ENCODE results near the gene DGKI.

DGKI gene

DNA sequence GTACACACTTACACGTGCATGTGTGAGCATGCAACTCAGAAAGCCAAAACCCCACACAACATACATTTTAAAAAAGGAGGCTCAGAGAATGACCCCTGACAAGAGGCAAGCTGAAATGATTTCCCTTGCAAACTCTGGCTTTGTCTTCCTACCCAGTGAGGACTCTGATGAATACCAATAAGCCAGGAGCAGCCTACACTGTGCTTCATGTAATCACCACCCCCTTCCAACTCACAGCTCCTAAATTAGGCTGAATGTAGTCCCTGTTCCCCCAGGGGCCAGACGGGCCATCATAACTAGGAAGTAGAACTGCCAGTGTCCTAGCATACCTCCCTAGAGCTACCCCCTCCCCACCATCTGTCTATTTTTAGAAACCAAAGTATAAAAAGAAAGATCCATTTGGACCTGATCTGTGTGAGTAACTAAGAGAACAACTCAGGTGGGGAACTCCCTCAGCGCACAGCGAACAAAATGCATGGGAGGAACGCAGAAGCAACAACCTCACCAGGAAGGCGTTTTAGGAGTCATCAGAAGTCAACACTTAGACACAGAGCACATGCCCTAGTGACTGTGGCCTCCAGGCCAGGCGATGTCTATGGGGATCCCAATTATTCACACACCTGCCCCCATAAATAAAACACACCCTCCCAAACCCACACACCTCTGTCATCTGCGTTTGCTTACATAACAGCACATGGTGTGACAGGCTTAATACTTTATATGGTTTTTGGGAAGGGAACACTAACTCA lies 1.9 kb downstream of the DGKI start:
- no peak overlapping the region for H2AFZ ChIP-seq (ENCODE audit: low read depth, low read length)

GRCh38 chr7:137839903-137840779 lies 6.6 kb downstream of the DGKI start:
- H3K4me2 ChIP-seq (ENCODE audit: low read length, poor library complexity, severe bottlenecking): no peak overlapping the region
- H3K4ac ChIP-seq (ENCODE audit: low read depth in 1 of 2, low read length in 2 of 2): no peak overlapping the region
- H4K91ac ChIP-seq (ENCODE audit: low read length): no peak overlapping the region
- no peak for DNase-seq
- H3K4me3 ChIP-seq (ENCODE audit: insufficient read depth in 1 of 2, low read depth in 1 of 2, low read length in 2 of 2): no peak overlapping the region
- H2BK12ac ChIP-seq (ENCODE audit: low read length in 2 of 2): no peak overlapping the region
- H2AK5ac ChIP-seq (ENCODE audit: low read length, severe bottlenecking): no peak overlapping the region
- H3K4me1 ChIP-seq (ENCODE audit: control insufficient read depth, insufficient read depth, low read depth, low read length): peaks cover 2% of the 10 kb centered on the region
- no peak overlapping the region for H3K18ac ChIP-seq (ENCODE audit: low read depth in 1 of 2, low read length in 2 of 2)
- H4K8ac ChIP-seq (ENCODE audit: low read length): no peak overlapping the region
- H3K36me3 ChIP-seq (ENCODE audit: control insufficient read depth in 1 of 2, insufficient read depth in 2 of 2, low read depth in 1 of 2, low read length in 2 of 2): no peaks in the 10 kb centered on the region
- H3K9ac ChIP-seq (ENCODE audit: low read length): no peak overlapping the region
- H3K14ac ChIP-seq (ENCODE audit: low read length in 2 of 2): no peak overlapping the region
- no peak overlapping the region for H2BK120ac ChIP-seq (ENCODE audit: low read depth, low read length)
- WGBS: 59% methylated on average over 2 of the region's 6 CpGs
- H3K79me1 ChIP-seq (replicated peaks; ENCODE audit: low read length, poor library complexity, severe bottlenecking): no peaks in the 10 kb centered on the region
- no peak overlapping the region for H2BK15ac ChIP-seq (ENCODE audit: low read depth, poor library complexity, severe bottlenecking)
- no peak overlapping the region for H3K27ac ChIP-seq (ENCODE audit: low read length, poor library complexity, severe bottlenecking)
- no peak overlapping the region for H3K23ac ChIP-seq (ENCODE audit: low read length in 2 of 2)
- H3K9me3 ChIP-seq (ENCODE audit: control insufficient read depth, low read length): no peaks in the 10 kb centered on the region
- H3K27me3 ChIP-seq (ENCODE audit: control insufficient read depth in 1 of 2, insufficient read depth in 1 of 2, low read length in 2 of 2): no peaks in the 10 kb centered on the region
- no peak overlapping the region for H2BK5ac ChIP-seq (ENCODE audit: low read depth, low read length, poor library complexity, severe bottlenecking)
- H2AFZ ChIP-seq (ENCODE audit: low read depth, low read length): no peak overlapping the region

More for the DNA sequence above, 1.9 kb downstream of the DGKI start:
- Histone ChIP-seq H2AK5ac (ENCODE audit: low read length, severe bottlenecking) (no peak overlapping the region), H3K9ac (ENCODE audit: low read length) (no peak overlapping the region), H2BK15ac (ENCODE audit: low read depth, poor library complexity, severe bottlenecking) (no peak overlapping the region), H2BK120ac (ENCODE audit: low read depth, low read length) (no peak overlapping the region), H3K4me1 (ENCODE audit: control insufficient read depth, insufficient read depth, low read depth, low read length) (peaks cover 16% of the 10 kb centered on the region), H3K4me3 (ENCODE audit: insufficient read depth in 1 of 2, low read depth in 1 of 2, low read length in 2 of 2) (no peak overlapping the region), H4K8ac (ENCODE audit: low read length) (no peak overlapping the region), H3K4me2 (ENCODE audit: low read length, poor library complexity, severe bottlenecking) (no peak overlapping the region), H3K36me3 (ENCODE audit: control insufficient read depth in 1 of 2, insufficient read depth in 2 of 2, low read depth in 1 of 2, low read length in 2 of 2) (no peaks in the 10 kb centered on the region), H3K9me3 (ENCODE audit: control insufficient read depth, low read length) (no peaks in the 10 kb centered on the region), H3K79me1 (replicated peaks; ENCODE audit: low read length, poor library complexity, severe bottlenecking) (no peaks in the 10 kb centered on the region), H2BK12ac (ENCODE audit: low read length in 2 of 2) (no peak overlapping the region), H3K4ac (ENCODE audit: low read depth in 1 of 2, low read length in 2 of 2) (no peak overlapping the region), H4K91ac (ENCODE audit: low read length) (no peak overlapping the region), H3K23ac (ENCODE audit: low read length in 2 of 2) (no peak overlapping the region), H2BK5ac (ENCODE audit: low read depth, low read length, poor library complexity, severe bottlenecking) (no peak overlapping the region), H3K14ac (ENCODE audit: low read length in 2 of 2) (no peak overlapping the region), H3K27me3 (ENCODE audit: control insufficient read depth in 1 of 2, insufficient read depth in 1 of 2, low read length in 2 of 2) (peaks cover 0 to 15% of the 10 kb centered on the region in 2 experiments), H3K18ac (ENCODE audit: low read depth in 1 of 2, low read length in 2 of 2) (no peak overlapping the region), H3K27ac (ENCODE audit: low read length, poor library complexity, severe bottlenecking) (no peak overlapping the region)
- no peak for DNase-seq
- 85% methylated on average over 8 of the region's 8 CpGs for WGBS

- 79% methylated on average over 5 of the region's 7 CpGs for WGBS
Measured at GRCh38 chr7:137838706-137839315, 8.0 kb downstream of the DGKI start.

DNA sequence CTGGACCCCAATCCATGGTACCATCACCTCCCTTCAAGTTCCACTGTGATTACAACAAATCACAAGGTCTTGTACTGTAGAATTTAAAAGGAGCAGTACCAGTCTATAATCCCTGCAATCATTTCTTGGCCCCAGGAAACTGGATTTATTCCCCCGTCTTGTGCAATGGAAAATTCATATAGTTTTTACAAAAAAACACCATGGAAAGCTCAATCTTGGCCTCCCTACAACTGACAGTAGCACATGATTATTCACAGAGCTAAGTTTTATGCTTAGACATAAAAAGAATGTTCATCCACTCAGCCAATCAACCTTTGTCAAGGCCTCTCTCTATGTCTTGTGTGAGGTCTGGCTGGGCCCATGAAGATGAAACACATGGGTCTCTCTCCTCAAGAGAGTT lies 10.2 kb downstream of the DGKI start:
- H3K27ac ChIP-seq (ENCODE audit: low read length, poor library complexity, severe bottlenecking): no peak overlapping the region
- H3K36me3 ChIP-seq (ENCODE audit: control insufficient read depth in 1 of 2, insufficient read depth in 2 of 2, low read depth in 1 of 2, low read length in 2 of 2): peaks cover 0 to 10% of the 10 kb centered on the region in 2 experiments
- H3K4ac ChIP-seq (ENCODE audit: low read depth in 1 of 2, low read length in 2 of 2): no peak overlapping the region
- H3K18ac ChIP-seq (ENCODE audit: low read depth in 1 of 2, low read length in 2 of 2): no peak overlapping the region
- no peak overlapping the region for H2BK120ac ChIP-seq (ENCODE audit: low read depth, low read length)
- H3K79me1 ChIP-seq (replicated peaks; ENCODE audit: low read length, poor library complexity, severe bottlenecking): no peaks in the 10 kb centered on the region
- 92% methylated on average over 1 of the region's 1 CpG for WGBS
- H2BK5ac ChIP-seq (ENCODE audit: low read depth, low read length, poor library complexity, severe bottlenecking): no peak overlapping the region
- DNase-seq: no peak
- no peak overlapping the region for H2BK15ac ChIP-seq (ENCODE audit: low read depth, poor library complexity, severe bottlenecking)
- no peak overlapping the region for H3K4me2 ChIP-seq (ENCODE audit: low read length, poor library complexity, severe bottlenecking)
- H4K91ac ChIP-seq (ENCODE audit: low read length): no peak overlapping the region
- H3K9me3 ChIP-seq (ENCODE audit: control insufficient read depth, low read length): peaks cover 24% of the 10 kb centered on the region
- H2AK5ac ChIP-seq (ENCODE audit: low read length, severe bottlenecking): no peak overlapping the region
- H3K14ac ChIP-seq (ENCODE audit: low read length in 2 of 2): no peak overlapping the region
- H3K4me1 ChIP-seq (ENCODE audit: control insufficient read depth, insufficient read depth, low read depth, low read length): no peaks in the 10 kb centered on the region
- no peak overlapping the region for H3K23ac ChIP-seq (ENCODE audit: low read length in 2 of 2)
- H2AFZ ChIP-seq (ENCODE audit: low read depth, low read length): no peak overlapping the region
- H2BK12ac ChIP-seq (ENCODE audit: low read length in 2 of 2): no peak overlapping the region
- no peak overlapping the region for H3K4me3 ChIP-seq (ENCODE audit: insufficient read depth in 1 of 2, low read depth in 1 of 2, low read length in 2 of 2)
- no peak overlapping the region for H4K8ac ChIP-seq (ENCODE audit: low read length)
- no peak overlapping the region for H3K9ac ChIP-seq (ENCODE audit: low read length)
- H3K27me3 ChIP-seq (ENCODE audit: control insufficient read depth in 1 of 2, insufficient read depth in 1 of 2, low read length in 2 of 2): no peaks in the 10 kb centered on the region

More at GRCh38 chr7:137838706-137839315, 8.0 kb downstream of the DGKI start:
- H3K23ac ChIP-seq (ENCODE audit: low read length in 2 of 2): no peak overlapping the region
- H3K9ac ChIP-seq (ENCODE audit: low read length): no peak overlapping the region
- H2AFZ ChIP-seq (ENCODE audit: low read depth, low read length): no peak overlapping the region
- no peak overlapping the region for H4K91ac ChIP-seq (ENCODE audit: low read length)
- H3K4me2 ChIP-seq (ENCODE audit: low read length, poor library complexity, severe bottlenecking): no peak overlapping the region
- H2AK5ac ChIP-seq (ENCODE audit: low read length, severe bottlenecking): no peak overlapping the region
- no peak overlapping the region for H3K27ac ChIP-seq (ENCODE audit: low read length, poor library complexity, severe bottlenecking)
- no peaks in the 10 kb centered on the region for H3K79me1 ChIP-seq (replicated peaks; ENCODE audit: low read length, poor library complexity, severe bottlenecking)
- H3K4me1 ChIP-seq (ENCODE audit: control insufficient read depth, insufficient read depth, low read depth, low read length): peaks cover under 1% of the 10 kb centered on the region
- no peak overlapping the region for H2BK5ac ChIP-seq (ENCODE audit: low read depth, low read length, poor library complexity, severe bottlenecking)
- no peak overlapping the region for H3K4ac ChIP-seq (ENCODE audit: low read depth in 1 of 2, low read length in 2 of 2)
- peaks cover 0 to 4% of the 10 kb centered on the region in 2 experiments for H3K36me3 ChIP-seq (ENCODE audit: control insufficient read depth in 1 of 2, insufficient read depth in 2 of 2, low read depth in 1 of 2, low read length in 2 of 2)
- H2BK15ac ChIP-seq (ENCODE audit: low read depth, poor library complexity, severe bottlenecking): no peak overlapping the region
- peaks cover 5% of the 10 kb centered on the region for H3K9me3 ChIP-seq (ENCODE audit: control insufficient read depth, low read length)
- H3K18ac ChIP-seq (ENCODE audit: low read depth in 1 of 2, low read length in 2 of 2): no peak overlapping the region
- DNase-seq: no peak
- H3K4me3 ChIP-seq (ENCODE audit: insufficient read depth in 1 of 2, low read depth in 1 of 2, low read length in 2 of 2): no peak overlapping the region
- no peak overlapping the region for H2BK12ac ChIP-seq (ENCODE audit: low read length in 2 of 2)
- no peak overlapping the region for H2BK120ac ChIP-seq (ENCODE audit: low read depth, low read length)
- H3K14ac ChIP-seq (ENCODE audit: low read length in 2 of 2): no peak overlapping the region
- no peaks in the 10 kb centered on the region for H3K27me3 ChIP-seq (ENCODE audit: control insufficient read depth in 1 of 2, insufficient read depth in 1 of 2, low read length in 2 of 2)
- no peak overlapping the region for H4K8ac ChIP-seq (ENCODE audit: low read length)
